ENCODE results near the gene BAZ1B.
"Not testable (repeated sequence)": the region's sequence is repeated elsewhere in the genome, so short reads cannot be mapped to it uniquely, and the experiment has no call there.

Gene BAZ1B, protein sequence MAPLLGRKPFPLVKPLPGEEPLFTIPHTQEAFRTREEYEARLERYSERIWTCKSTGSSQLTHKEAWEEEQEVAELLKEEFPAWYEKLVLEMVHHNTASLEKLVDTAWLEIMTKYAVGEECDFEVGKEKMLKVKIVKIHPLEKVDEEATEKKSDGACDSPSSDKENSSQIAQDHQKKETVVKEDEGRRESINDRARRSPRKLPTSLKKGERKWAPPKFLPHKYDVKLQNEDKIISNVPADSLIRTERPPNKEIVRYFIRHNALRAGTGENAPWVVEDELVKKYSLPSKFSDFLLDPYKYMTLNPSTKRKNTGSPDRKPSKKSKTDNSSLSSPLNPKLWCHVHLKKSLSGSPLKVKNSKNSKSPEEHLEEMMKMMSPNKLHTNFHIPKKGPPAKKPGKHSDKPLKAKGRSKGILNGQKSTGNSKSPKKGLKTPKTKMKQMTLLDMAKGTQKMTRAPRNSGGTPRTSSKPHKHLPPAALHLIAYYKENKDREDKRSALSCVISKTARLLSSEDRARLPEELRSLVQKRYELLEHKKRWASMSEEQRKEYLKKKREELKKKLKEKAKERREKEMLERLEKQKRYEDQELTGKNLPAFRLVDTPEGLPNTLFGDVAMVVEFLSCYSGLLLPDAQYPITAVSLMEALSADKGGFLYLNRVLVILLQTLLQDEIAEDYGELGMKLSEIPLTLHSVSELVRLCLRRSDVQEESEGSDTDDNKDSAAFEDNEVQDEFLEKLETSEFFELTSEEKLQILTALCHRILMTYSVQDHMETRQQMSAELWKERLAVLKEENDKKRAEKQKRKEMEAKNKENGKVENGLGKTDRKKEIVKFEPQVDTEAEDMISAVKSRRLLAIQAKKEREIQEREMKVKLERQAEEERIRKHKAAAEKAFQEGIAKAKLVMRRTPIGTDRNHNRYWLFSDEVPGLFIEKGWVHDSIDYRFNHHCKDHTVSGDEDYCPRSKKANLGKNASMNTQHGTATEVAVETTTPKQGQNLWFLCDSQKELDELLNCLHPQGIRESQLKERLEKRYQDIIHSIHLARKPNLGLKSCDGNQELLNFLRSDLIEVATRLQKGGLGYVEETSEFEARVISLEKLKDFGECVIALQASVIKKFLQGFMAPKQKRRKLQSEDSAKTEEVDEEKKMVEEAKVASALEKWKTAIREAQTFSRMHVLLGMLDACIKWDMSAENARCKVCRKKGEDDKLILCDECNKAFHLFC (N-terminal part only)

DNA sequence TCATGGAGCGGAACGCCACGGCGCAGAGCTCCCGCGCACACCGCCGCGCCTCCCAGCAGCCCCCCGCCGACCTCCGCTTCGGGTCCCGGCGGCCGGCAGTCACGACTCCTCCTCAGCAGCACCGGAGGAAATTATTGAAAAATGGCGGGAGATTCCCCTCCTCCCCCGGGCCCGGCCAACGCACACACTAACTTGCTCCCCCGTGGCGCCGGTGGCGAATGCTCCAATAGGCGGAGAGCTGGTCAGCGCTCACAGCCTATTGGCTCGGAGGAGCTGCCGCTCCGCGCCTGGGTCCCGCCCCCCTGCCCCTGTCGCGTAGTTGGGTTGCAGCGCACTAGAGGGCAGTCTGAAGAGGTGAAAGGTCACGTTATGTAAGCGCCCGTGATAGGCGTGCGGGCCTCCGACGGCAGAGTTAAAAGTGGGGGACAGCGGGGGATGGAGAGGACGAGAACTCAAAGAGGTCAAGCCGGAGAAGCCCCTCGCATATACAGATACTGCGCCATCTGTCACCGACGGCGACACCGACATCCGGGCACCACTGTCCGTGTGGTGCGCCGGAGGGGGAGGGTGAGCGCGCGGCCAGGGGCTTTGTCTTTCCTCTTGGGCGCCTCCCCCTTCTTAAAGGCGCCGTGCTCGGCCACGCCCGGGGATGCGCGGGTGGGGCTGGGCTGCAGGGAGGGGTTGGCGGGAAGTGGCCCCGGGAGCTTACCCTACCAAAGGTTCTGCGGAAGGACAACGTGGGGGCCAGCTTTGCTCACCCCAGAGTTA, at the start of gene BAZ1B:
Gene BAZ1B (minus strand): TSS at position 189 of the 768 bp plus-strand sequence. CDS start 360 bp downstream, outside the sequence.
- DNase-seq (ENCODE audit: low spot score) = peak; percentile 90

DNA sequence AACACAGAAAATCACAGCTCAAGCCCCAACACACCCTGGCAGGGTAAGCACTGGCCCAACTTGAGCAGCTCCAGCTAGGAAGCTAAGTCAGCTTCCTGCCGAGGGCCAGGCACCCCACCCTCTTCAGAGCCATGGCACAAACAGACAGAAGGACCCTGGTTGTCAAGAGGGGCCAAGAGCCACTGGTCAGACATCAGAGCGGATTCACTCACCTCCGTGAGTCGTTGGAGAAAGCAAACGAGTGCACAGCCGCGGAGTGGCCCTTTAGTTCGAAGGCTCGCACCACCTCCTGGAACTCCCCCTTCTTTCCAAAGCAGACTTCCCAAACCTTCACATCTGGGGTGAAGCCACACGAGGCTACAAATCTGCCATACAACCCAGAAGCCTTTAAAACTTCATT, 48.9 kb upstream of the BAZ1B start:
- DNase-seq (ENCODE audit: low spot score) = no peak

DNA sequence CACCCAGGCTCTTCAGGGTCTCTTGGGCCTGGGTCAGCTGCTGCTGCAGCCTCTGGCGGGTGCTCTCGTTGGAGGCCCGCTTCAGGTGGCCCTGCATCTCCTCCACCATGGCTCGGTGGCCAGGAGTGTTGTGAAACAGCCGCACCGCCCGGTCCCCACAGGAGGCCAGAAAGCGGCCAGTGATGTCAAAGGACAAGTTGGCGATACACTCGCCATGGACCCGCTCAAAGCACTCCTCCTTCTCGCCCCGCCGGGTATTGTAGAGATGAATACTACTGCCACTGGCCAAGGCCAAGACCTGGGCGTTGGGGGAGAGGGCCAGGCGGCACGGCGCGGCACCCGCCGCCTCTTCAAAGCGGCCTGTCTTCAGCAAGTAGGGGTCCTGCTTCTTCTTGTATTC, 48.4 kb upstream of the BAZ1B start:
- DNase-seq (ENCODE audit: low spot score) = no peak

DNA sequence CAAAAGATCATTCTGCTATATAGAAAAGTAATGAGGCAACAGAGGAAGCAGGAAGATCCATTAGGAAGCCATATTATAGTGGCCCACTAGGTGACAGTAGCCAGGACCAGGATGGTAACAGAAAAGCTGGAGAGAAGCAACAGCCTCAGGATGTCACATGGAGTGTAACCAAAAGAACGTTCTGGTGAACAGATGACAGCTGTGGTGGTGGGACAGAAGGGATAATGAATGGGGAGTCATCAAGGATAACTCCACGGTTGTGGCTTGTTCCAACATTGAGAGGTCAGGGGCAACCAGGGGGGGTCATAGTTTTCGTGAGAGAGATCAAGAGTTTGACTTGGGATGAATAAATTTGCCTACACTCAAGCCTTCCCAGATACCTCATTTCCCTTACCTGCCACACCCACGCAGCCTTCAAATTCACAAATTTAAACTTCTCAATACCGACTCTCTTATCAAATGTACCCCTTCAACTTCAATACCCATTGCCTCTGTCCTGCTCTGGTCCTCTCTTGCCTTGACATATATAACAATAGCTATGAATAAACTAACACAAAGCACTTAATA, 47.0 kb upstream of the BAZ1B start:
- no peak for DNase-seq (ENCODE audit: low spot score)

DNA sequence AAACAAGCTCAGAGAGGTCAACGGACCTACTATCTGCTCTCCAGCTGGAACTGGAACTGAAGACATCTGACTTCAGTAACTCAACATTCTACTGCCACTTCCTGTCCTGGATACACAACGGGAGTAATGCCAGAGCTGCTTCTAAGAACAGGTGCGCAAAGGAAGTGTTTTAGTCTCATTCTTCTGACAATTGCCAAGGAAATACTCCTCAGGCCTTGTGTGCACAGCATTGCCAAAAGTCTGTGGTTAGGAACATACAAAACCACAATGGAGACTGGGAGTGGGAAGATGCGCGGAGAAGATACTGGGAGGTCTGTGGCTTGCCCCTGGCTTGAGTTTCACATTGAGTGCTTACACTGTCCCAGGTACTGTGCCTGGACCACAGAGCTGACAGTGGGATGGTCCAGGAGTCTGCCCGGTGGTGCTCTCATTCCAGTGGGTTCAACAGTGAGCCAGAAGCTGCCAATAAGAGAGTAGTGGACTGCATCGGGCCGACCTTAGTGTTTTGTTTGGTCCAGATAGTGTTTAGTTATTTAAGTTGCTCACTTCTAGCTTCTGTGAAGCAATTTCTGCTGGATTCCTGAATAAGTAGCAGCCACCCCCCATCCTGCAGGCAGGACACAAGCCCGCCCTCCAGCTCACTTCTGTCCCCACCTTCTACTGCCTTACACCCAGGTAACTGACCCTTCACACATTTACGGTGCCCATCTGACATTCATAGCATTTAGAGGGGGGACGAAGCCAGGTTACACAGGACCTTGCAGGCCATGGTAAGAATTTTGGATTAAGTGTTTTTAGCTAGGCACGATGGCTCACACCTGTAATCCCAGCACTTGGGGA, 46.0 kb upstream of the BAZ1B start:
- DNase-seq (ENCODE audit: low spot score) = no peak

DNA sequence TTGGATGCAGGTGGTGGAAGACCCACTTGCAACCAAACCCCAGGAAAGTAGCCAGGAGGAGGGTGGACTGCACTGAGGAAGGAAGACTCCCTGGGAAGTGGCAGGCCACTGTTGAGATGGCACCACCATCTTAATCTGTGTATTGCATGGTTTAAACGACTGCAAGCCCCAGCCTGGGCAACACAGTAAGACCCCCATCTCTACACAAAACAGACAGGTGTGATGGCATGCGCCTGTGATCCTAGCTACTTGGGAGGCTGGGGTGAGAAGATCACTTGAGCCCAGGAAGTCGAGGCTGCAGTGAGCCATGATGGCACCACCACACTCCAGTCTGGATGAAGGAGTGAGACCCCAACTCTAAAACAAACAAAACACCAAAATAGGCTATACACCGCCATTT, 45.0 kb upstream of the BAZ1B start:
- no peak for DNase-seq (ENCODE audit: low spot score)

DNA sequence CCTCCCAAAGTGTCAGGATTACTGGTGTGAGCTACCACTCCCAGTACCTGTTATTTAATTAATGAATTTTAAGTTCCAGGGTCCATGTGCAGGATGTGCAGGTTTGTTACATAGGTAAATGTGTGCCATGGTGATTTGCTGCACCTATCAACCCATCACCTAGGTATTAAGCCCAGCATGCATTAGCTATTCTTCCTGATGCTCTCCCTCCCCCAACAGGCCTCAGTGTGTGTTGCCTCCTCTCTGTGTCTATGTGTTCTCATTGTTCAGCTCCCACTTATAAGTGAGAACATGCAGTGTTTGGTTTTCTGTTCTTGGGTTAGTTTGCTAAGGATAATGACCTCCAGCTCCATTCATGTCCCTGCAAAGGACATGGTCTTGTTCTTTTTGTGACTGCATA, 44.3 kb upstream of the BAZ1B start:
- not testable (repeated sequence) for DNase-seq (ENCODE audit: low spot score)

DNA sequence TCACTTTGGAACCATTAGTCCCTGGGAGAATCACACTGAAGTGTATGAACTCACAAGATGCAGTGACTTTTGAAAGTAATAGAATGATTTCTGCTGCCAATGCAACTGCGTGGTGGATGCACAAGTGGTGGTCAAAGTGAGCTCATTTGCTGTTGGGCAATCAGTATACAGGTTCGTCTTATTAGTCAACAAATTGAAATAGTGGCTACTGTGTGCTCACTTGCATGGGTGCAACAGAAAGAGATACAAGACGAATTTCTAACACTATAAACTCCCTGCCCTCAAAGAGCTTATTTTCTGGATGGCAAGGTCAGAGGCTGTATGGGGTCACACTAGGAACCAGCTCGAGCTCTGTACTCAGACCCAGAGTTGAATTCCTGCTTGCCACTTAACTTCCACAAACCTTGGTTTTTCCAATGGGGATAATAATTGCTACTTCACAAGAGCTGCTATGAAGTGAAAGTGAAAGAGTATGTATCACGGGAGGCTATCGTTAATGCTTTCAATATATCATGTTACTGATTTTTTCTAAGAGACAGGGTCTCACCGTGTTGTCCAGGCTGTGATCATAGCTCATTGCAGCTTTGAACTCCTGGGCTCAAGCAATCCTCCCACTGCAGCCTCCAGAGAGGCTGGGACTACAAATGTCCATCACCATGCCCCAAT, 43.7 kb upstream of the BAZ1B start:
- no peak for DNase-seq (ENCODE audit: low spot score)

DNA sequence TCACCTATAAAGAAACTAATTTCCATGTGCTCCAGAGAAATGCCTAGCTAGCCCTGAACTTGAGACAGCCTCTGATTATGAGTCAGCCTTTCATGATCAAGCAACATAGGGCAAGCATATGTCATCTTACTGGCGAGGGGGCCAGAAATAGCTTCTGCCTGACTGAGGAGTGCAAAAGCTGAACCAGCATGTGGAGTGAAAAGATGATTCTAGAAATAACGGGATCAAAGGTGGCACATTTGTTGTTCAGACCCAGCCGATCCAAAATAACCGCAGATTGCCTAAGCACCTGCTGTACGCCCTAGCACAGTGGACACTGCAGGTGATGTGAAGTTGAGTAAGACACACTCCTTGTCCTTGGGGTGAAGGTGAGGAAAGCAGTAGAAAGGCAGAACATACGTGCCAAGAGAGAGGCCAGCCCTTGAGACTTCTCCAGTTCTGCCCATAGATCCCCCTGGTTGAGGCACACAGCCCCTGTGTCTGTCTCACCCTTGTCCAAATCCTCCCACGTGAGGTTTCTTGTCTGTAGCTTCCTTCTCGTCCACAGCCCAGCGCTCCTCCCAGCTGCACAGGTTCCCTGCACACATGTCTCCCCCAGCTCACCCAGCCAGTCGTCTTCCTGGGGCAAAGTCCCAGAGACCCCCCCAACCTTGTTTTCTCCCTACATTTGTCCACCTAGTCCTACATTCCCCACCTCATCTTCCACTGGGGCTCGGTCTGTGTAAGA, 38.2 kb upstream of the BAZ1B start:
- DNase-seq (ENCODE audit: low spot score) = no peak

DNA sequence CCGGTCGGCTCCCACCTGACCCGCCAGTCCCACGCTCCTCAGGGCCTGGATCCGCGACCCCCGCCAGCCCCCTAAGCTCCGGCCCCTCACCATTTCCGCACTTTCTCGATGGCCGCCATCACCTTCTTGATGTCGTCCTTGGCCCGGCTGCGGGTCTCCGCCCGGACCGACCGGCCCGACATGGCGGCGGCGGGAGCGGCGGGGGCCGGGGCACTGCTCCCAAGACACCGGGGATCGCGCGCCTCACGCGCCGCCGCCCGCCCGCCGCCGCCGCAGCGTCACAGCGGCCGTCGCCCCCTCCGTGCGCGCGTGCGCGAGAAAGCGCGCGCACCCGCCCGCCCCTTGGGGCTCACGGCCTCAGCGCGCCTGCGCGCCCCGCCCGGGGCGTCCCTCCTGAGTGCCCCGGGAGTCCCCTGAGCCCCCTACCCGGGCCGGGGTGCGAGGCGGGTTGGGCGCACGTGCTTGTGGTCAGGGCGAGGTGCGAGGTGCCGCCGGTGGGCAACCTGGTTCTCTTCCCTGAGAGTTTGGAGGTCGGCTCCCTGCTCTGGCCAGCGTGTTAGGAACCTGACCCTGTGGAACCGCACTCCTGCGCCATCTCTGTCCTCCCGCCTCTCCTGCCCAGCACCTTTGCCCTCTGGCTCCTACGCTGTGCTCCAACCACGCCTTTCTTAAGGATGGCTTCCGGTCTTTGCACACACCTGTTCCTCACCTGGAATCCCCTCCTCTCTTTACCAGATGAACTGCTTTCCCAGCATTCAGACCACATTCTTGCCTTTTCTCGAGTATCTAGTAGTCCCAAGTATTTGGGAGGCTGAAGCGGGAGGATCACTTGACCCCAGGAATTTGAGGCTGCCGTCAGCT, 35.5 kb upstream of the BAZ1B start, which contains the start of gene BCL7B:
Gene BCL7B (minus strand): TSS at position 294 of the 861 bp plus-strand sequence. CDS start 112 bp downstream, at position 182.
- peak; percentile 76 for DNase-seq (ENCODE audit: low spot score)

DNA sequence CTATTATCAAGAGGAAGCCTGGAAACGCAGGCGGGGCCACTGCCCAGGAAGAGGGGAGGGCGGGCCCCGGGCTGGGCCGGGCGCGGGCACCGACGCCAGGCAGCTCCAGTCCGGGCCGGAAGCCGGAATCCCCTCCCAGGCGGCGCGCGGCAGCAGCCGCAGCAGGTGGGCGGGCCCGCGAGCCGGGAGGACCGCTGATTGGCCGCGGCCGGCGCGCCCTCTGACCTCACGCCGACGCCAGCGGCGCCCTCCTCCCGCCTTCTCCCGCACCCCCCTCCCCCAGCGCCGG, 35.0 kb upstream of the BAZ1B start:
- DNase-seq (ENCODE audit: low spot score) = peak; percentile 89

DNA sequence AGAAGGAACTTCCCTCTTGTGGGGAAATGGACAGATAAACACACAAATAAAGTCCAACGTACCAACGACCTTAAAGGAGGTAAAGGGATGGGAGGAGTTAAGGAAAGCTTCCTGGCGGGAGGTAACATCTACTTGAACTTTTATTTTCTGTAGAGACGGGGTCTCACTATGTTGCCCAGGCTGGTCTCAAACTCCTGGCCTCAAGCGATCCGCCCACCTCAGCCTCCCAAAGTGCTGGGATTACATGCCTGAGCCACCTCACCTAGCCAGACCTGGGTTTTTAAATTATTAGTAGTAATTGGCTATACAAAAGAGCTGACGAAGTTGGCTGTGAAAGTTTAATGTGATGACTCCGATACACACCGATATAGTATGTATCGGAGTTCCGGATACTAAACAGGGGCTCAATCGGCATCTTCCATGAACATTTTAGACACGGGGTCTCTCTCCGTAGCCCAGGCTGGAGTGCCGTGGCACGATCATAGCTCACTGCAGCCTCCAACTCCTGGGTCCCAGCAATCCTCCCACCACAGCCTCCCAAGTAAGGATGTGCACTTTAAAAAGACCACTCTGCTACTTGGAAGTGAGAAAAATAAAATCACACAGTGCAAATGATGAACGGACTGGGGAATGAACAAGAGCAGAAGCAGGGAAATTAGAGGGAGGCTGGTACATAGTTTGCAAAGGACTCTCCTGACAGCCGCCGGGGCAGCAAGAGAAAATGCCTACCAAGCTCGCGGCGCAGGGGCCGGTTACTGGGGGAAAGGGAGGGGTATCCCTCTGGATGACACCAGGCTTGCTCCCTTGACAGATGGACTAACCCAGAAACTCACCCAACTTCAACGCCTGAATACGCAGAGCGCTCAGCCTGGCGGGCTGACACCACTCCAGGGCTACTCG, 34.4 kb upstream of the BAZ1B start:
- DNase-seq (ENCODE audit: low spot score) = no peak

DNA sequence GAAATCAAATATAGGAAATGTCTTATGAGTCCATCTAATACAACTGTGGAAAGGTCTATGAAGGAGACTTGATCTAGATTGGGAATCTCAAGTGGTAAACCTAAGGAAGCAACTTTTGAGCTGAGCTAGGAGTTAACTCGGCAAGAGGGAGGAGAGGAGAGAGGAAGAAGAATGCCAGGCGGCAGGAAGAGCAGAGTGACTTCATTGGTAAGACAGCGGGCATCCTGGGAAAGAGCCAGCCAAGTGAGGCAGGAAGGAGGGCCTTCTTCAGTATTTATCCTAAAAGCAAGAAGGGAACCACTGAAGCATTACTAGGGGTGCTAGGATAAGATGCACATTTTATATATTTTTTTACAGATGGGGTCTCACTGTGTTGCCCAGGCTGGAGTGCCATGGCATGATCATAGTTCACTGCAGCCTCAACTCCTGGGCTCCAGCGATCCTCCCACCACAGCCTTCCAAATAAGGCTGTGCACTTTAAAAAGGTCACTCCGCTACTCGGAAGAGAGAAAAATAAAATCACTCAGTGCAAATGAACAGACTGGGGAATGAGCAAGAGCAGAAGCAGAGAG, 33.4 kb upstream of the BAZ1B start:
- DNase-seq (ENCODE audit: low spot score) = no peak

DNA sequence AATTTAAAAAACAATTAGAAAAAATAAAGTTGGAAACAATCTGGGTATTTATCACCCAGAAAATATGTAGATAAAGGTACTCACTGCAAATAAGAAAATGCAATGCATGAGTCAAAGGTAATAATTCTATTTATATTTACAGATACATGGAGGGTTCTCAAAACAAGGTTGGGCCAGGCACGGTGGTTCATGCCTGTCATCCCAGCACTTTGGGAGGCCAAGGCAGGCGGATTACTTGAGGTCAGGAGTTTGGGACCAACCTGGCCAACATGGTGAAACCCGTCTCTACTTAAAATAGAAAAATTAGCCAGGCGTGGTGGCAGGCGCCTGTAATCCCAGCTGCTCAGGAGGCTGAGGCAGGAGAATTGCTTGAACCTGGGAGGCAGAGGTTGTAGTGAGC, 28.0 kb upstream of the BAZ1B start:
- DNase-seq (ENCODE audit: low spot score) = not testable (repeated sequence)

DNA sequence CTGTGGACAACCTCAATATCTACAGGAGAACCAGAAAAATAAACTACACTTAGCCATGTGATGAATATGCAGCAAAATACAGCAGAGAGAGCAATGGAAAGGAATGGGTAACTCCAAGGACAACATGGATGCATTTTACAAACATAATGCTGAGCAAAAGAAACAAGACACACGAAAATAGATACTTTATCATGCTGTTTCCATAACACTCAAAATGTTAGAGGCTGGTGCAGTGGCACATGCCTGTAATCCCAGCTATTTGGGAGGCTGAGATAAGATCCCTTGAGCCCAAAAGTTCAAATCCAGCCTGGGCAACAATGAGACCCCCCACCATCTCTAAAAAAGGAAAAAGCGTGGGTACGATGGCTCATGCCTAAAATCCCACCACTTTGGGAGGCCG, 27.1 kb upstream of the BAZ1B start:
- no peak for DNase-seq (ENCODE audit: low spot score)

DNA sequence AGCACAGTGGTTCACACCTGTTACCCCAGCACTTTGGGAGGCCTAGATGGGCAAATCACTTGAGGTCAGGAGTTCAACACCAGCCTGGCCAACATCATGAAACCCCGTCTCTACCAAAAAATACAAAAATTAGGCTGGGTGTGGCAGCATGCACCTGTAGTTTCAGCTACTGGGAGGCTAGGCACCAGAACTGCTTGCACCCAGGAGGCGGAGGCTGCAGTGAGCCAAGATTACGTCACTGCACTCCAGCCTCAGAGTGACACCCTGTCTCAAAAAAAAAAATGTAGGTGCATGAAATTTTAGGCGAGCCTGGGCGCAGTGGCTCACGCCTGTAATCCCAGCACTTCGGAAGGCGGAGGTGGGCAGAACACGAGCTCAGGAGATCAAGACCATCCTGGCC, 25.7 kb upstream of the BAZ1B start:
- DNase-seq (ENCODE audit: low spot score) = no peak

DNA sequence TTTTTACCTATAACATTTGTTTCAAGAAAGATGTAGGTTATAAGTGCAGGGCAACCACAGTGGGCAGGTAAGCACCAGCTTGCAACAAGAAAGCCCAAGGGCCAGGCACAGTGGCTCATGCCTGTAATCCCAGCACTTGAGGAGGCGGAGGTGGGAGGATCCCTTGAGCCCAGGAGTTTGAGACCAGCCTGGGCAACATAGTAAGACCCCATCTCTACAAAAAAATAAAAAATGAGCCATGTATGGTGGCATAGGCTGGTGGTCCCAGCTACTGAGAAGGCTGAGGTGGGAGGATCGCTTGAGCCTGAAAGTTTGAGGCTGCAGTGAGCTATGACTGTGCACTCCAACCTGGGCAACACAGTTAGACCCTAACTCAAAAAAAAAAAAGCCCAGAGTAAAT, 22.6 kb upstream of the BAZ1B start:
- DNase-seq (ENCODE audit: low spot score) = no peak
